ENCODE data around the gene C18orf63. TPM values are rescaled to one million over a fixed set of nuclear protein-coding genes. Genes with fewer than 3 reads are reported as not detected.

C18orf63 gene
- total RNA-seq, 1 donor from 2014 or later: not detected

GRCh38 chr18:74389991-74390390 lies 74.4 kb downstream of the C18orf63 start:
- DNase-seq (ENCODE audit: low read depth): no peak
- no peak for TF ChIP-seq CTCF (conservative IDR thresholded peaks at IDR 0.05; ENCODE audit: low read depth, low read length)
- H3K4me3 ChIP-seq (ENCODE audit: low read depth, low read length): no peak overlapping the region

- no peak for TF ChIP-seq CTCF (conservative IDR thresholded peaks at IDR 0.05; ENCODE audit: low read depth, low read length)
- no peak overlapping the region for H3K4me3 ChIP-seq (ENCODE audit: low read depth, low read length)
- DNase-seq (ENCODE audit: low read depth): no peak
These were observed 75.3 kb downstream of the C18orf63 start for GRCh38 chr18:74390900-74391299.

- no peak for DNase-seq (ENCODE audit: low read depth)
- TF ChIP-seq CTCF (conservative IDR thresholded peaks at IDR 0.05; ENCODE audit: low read depth, low read length): no peak
- H3K4me3 ChIP-seq (ENCODE audit: low read depth, low read length): no peak overlapping the region
These were observed 76.7 kb downstream of the C18orf63 start for GRCh38 chr18:74392323-74392722.

- no peak overlapping the region for H3K4me3 ChIP-seq (ENCODE audit: low read depth, low read length)
- TF ChIP-seq CTCF (conservative IDR thresholded peaks at IDR 0.05; ENCODE audit: low read depth, low read length): no peak
- DNase-seq (ENCODE audit: low read depth): no peak
These were observed 79.4 kb downstream of the C18orf63 start for GRCh38 chr18:74395006-74395405.

- TF ChIP-seq CTCF (conservative IDR thresholded peaks at IDR 0.05; ENCODE audit: low read depth, low read length): no peak
- no peak overlapping the region for H3K4me3 ChIP-seq (ENCODE audit: low read depth, low read length)
- DNase-seq (ENCODE audit: low read depth): no peak
These were observed 80.1 kb downstream of the C18orf63 start for GRCh38 chr18:74395648-74396154.

GRCh38 chr18:74396171-74397169 lies 80.8 kb downstream of the C18orf63 start:
- no peak overlapping the region for H3K4me3 ChIP-seq (ENCODE audit: low read depth, low read length)
- no peak for DNase-seq (ENCODE audit: low read depth)
- no peak for TF ChIP-seq CTCF (conservative IDR thresholded peaks at IDR 0.05; ENCODE audit: low read depth, low read length)

All from epithelial cell of proximal tubule (primary cell).